Karpas-422 (cell line): ENCODE results near the gene GUCY1A1. TPM values are rescaled to one million over a fixed set of nuclear protein-coding genes. Genes with fewer than 3 reads are reported as not detected.

ENCODE experiments used
- DNase-seq: peaks from one replicate; pipeline ENCODE4 v3.0.0-alpha.2; 2015
- H2AFZ ChIP-seq: fragments of 200-600 bp; sonication (generic); 2 replicates; pipeline ENCODE4 v1.6.1; 2014; ENCODE audit warnings: antibody characterized with exemption, low read length, mixed read lengths
- H3K27ac ChIP-seq: fragments of 200-600 bp; sonication (generic); 2 replicates; pipeline ENCODE4 v1.5.1; 2014; ENCODE audit warnings: mild to moderate bottlenecking, low read length, moderate library complexity
- H3K27me3 ChIP-seq: fragments of 200-600 bp; sonication (generic); 2 replicates; pipeline ENCODE4 v1.6.1; 2014; ENCODE audit warnings: low read length, mixed read lengths
- H3K36me3 ChIP-seq: fragments of 200-600 bp; sonication (generic); 2 replicates; pipeline ENCODE4 v1.6.1; 2014; ENCODE audit warnings: low read length, mixed read lengths; ENCODE audit not compliant: insufficient read depth
- H3K4me1 ChIP-seq: fragments of 200-600 bp; sonication (generic); 2 replicates; pipeline ENCODE4 v1.6.1; 2014; ENCODE audit warnings: mild to moderate bottlenecking, low read length, mixed read lengths
- H3K4me2 ChIP-seq: fragments of 200-600 bp; sonication (generic); 2 replicates; pipeline ENCODE4 v1.6.1; 2014; ENCODE audit warnings: low read length, low read depth, mild to moderate bottlenecking; ENCODE audit not compliant: poor library complexity, severe bottlenecking
- H3K4me3 ChIP-seq: fragments of 200-600 bp; sonication (generic); 2 replicates; pipeline ENCODE4 v1.5.1; 2014; ENCODE audit warnings: mild to moderate bottlenecking, antibody characterized with exemption, low read length, mixed read lengths
- H3K79me2 ChIP-seq: fragments of 200-600 bp; sonication (generic); 2 replicates; pipeline ENCODE4 v1.6.1; 2014; ENCODE audit warnings: mild to moderate bottlenecking, low read length, mixed read lengths
- H3K9ac ChIP-seq: fragments of 200-600 bp; sonication (generic); 2 replicates; pipeline ENCODE4 v1.6.0; 2014; ENCODE audit warnings: low read length
- H3K9me2 ChIP-seq: fragments of 200-600 bp; sonication (generic), shearing (Covaris generic); replicated peaks from 2 replicates; pipeline ENCODE4 v1.6.0; 2014; ENCODE audit warnings: mild to moderate bottlenecking, low read length, moderate library complexity; ENCODE audit not compliant: insufficient read depth
- H3K9me3 ChIP-seq: fragments of 300-700, 200-600 bp; sonication (generic); 2 replicates; pipeline ENCODE4 v1.6.1; 2014; ENCODE audit warnings: low read length, mixed read lengths
- H4K20me1 ChIP-seq: fragments of 200-600 bp; sonication (generic); 2 replicates; pipeline ENCODE4 v1.6.1; 2014; ENCODE audit warnings: mild to moderate bottlenecking, antibody characterized with exemption, low read length, low read depth; ENCODE audit not compliant: insufficient read depth
- total RNA-seq: library from RNA; depleted of rRNA; stranded (reverse); fragments of >200 nt; shearing (Covaris generic); gene quantifications from 2 replicates; pipeline ENCODE4 v1.2.3, GENCODE V29; 2014; ENCODE audit warnings: low replicate concordance; rRNA removed

GUCY1A1 gene, protein sequence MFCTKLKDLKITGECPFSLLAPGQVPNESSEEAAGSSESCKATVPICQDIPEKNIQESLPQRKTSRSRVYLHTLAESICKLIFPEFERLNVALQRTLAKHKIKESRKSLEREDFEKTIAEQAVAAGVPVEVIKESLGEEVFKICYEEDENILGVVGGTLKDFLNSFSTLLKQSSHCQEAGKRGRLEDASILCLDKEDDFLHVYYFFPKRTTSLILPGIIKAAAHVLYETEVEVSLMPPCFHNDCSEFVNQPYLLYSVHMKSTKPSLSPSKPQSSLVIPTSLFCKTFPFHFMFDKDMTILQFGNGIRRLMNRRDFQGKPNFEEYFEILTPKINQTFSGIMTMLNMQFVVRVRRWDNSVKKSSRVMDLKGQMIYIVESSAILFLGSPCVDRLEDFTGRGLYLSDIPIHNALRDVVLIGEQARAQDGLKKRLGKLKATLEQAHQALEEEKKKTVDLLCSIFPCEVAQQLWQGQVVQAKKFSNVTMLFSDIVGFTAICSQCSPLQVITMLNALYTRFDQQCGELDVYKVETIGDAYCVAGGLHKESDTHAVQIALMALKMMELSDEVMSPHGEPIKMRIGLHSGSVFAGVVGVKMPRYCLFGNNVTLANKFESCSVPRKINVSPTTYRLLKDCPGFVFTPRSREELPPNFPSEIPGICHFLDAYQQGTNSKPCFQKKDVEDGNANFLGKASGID
- total RNA-seq = 3.0 and 6.1 TPM in 2 replicates

DNA sequence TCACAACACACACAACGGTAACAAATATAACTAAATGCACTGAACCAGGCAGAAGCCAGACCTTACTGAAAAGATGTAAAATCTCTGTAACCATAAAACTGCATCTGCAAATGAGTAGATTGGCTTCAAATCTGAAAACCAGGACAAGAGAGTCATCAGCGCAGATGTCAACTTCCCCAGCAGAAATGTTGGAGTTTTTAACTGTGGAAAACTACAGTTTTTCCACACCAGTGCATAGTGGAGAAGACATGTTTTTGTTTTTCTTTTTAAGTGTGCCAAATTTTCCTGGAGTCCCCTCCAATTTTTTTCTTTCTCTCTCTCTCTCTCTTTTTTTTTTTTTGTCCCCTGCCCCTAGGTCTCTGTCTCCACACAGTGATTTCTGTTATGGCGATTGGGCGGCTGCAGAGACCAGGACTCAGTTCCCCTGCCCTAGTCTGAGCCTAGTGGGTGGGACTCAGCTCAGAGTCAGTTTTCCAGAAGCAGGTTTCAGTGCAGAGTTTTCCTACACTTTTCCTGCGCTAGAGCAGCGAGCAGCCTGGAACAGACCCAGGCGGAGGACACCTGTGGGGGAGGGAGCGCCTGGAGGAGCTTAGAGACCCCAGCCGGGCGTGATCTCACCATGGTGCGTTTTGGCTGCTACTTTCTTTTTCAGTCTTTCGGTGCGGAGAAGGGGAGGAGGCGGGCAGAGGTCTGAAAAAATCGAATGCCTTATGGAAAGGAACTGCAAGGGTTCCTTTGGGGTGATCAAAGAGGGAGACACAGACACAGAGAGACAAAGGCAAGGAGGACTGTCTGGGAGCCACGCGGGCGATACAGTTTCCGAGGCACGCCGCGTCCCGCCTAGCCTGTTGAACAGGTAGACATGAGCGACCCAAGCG, at the start of gene GUCY1A1:
TSS of gene GUCY1A1 (plus strand) at position 505 of the 878 bp plus-strand sequence. CDS start 30,020 bp downstream, outside the sequence.
- H3K27me3 ChIP-seq = no peaks in the 10 kb centered on the region
- no peaks in the 10 kb centered on the region for H4K20me1 ChIP-seq
- H3K9ac ChIP-seq = peak within 1 kb of the TSS; percentile 35
- H3K4me2 ChIP-seq = peak within 1 kb of the TSS; percentile 34
- no peak for DNase-seq
- peak within 1 kb of the TSS; percentile 36 for H2AFZ ChIP-seq
- no peaks in the 10 kb centered on the region for H3K9me3 ChIP-seq
- H3K79me2 ChIP-seq = no peaks in the 10 kb centered on the region
- H3K27ac ChIP-seq = peak within 1 kb of the TSS; percentile 81
- peaks cover 48% of the 10 kb centered on the region for H3K4me1 ChIP-seq
- H3K9me2 ChIP-seq = no peaks in the 10 kb centered on the region
- H3K4me3 ChIP-seq = peak within 1 kb of the TSS; percentile 10; the same call in 1 of the 2 replicates
- peaks cover 3% of the 10 kb centered on the region; the same call in 1 of the 2 replicates for H3K36me3 ChIP-seq

DNA sequence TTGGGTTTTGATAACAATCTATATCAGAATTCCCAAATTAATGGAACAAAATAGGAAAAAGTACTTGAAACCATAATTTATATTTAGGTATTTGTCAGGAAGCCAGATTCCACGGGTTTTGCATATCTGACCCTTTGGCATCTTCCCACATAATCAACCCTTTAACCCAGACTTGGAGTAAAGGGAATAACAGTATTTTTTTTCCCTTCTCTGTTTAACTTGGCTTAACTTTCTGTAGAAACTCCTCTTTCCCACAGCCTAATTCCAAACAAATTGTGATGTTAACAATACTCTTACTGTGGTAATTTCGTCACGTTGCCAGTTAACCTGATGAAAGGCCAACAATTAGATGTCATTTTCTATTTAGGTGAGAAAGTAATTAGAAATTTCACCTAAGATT, 49.4 kb upstream of the GUCY1A1 start:
- H3K4me1 ChIP-seq = peaks cover 66% of the 10 kb centered on the region
- no peak overlapping the region for H3K4me3 ChIP-seq
- H3K4me2 ChIP-seq = no peak overlapping the region
- DNase-seq = no peak
- H3K9ac ChIP-seq = no peak overlapping the region
- H3K79me2 ChIP-seq = no peaks in the 10 kb centered on the region
- no peaks in the 10 kb centered on the region for H3K9me3 ChIP-seq
- H3K27ac ChIP-seq = no peak overlapping the region
- no peaks in the 10 kb centered on the region for H4K20me1 ChIP-seq
- no peaks in the 10 kb centered on the region for H3K27me3 ChIP-seq
- peak overlapping the region; percentile 41; the same call in 1 of the 2 replicates for H2AFZ ChIP-seq
- no peaks in the 10 kb centered on the region for H3K9me2 ChIP-seq
- no peaks in the 10 kb centered on the region for H3K36me3 ChIP-seq

DNA sequence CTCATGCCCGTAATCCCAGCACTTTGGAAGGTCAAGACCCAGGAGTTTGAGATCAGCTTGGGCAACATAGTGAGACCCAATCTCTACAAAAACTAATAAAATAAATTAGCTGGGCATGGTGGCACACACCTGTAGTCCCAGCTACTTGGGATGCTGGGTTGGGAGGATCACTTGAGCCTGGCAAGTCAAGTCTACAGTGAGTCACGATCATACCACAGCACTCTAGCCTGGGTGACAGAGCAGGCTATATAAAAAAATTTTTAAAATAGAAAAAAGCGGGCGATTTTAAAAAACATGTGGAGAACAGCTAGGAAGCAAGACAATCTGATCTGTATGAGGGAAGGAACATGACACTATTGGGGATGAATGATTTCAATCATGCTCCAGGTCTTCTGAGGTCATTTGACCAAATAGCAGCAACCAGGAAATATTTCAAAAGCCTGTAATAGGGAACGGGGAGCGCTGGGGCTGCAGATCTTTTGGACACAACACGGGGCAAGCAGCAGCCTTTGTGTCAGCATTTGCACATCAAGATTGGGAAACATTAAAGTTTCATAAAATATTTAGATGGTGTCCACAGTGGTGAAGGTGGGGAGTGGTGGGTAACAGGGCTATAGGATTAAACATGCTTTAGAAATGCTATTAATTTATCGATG, 48.3 kb upstream of the GUCY1A1 start:
- H3K9ac ChIP-seq = no peak overlapping the region
- no peak overlapping the region for H3K4me2 ChIP-seq
- H3K4me3 ChIP-seq = no peak overlapping the region
- H3K79me2 ChIP-seq = no peaks in the 10 kb centered on the region
- no peaks in the 10 kb centered on the region for H3K9me2 ChIP-seq
- H3K27ac ChIP-seq = no peak overlapping the region
- H3K27me3 ChIP-seq = no peaks in the 10 kb centered on the region
- H3K36me3 ChIP-seq = no peaks in the 10 kb centered on the region
- no peaks in the 10 kb centered on the region for H3K9me3 ChIP-seq
- H2AFZ ChIP-seq = 0 out of 2 replicates have a peak overlapping the region, but pooled peaks have one; percentile 41
- peaks cover 60% of the 10 kb centered on the region for H3K4me1 ChIP-seq
- DNase-seq = no peak
- no peaks in the 10 kb centered on the region for H4K20me1 ChIP-seq

DNA sequence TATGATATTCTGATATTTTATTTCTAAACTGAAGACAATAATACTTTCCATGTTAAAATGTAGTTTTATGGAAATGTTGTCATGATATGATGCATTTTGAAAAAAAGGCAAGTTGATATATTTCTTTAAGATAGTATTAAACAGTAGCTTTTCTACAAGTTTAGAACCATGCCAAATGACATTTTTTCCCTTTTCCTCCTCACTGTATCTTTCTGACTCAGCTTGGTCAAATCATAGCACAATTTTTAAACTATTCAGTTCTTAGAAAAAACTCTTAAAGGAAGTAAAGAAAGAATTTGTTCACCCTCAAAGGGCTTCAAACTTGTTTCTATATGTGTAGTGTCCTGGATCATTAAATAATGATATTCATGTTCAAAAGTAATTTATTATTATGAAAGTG, 46.0 kb upstream of the GUCY1A1 start:
- no peak for DNase-seq
- Histone ChIP-seq H3K4me1 (peaks cover 60% of the 10 kb centered on the region), H3K27ac (no peak overlapping the region), H3K4me2 (no peak overlapping the region), H3K27me3 (no peaks in the 10 kb centered on the region), H3K9ac (no peak overlapping the region), H3K9me2 (no peaks in the 10 kb centered on the region), H3K36me3 (no peaks in the 10 kb centered on the region), H3K4me3 (no peak overlapping the region), H4K20me1 (no peaks in the 10 kb centered on the region), H2AFZ (no peak overlapping the region), H3K79me2 (no peaks in the 10 kb centered on the region), H3K9me3 (no peaks in the 10 kb centered on the region)

DNA sequence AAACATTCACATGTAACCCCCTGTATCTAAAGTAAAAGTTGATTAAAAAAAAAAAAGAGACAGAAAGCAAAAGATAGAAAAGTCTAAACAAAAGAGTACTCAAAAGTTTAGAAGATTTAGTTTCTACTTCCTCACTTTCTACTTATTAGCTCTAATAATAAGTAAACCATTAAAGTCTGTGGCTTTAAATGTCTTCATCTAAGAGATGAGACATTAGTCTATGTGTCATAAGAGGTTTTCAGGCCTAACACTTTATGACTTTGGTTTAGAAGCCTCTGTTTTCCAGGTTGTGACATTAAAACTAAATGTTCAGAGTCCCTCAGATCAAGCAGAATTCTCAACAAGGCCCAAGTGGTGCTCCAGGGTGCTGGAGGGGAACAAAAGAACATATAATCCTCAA, 42.2 kb upstream of the GUCY1A1 start:
- Histone ChIP-seq H3K9me2 (no peaks in the 10 kb centered on the region), H3K79me2 (no peaks in the 10 kb centered on the region), H3K36me3 (no peaks in the 10 kb centered on the region), H3K27ac (no peak overlapping the region; the same call in 1 of the 2 replicates), H3K9ac (no peak overlapping the region), H3K27me3 (no peaks in the 10 kb centered on the region), H3K4me1 (peaks cover 52% of the 10 kb centered on the region), H3K4me3 (no peak overlapping the region), H2AFZ (peak overlapping the region; percentile 38), H3K9me3 (no peaks in the 10 kb centered on the region), H3K4me2 (no peak overlapping the region), H4K20me1 (no peaks in the 10 kb centered on the region)
- no peak for DNase-seq

DNA sequence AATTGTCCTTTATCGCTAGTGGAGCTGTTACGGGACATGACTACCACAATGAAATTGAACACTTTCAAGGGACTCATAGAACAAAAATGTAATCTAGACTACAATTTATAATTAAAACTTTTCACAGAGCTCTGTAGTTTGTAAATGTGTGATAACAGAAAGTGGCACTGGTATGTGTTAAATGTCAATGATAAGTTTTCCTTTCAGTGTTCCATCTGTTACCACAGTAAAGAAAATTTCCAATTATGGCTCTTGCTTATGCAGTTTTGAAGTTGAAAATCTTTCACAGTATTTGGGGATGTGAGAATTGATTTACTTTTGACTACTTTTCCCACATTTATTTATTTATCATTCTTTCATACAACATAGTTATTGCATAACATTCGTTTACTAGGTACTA, 40.1 kb upstream of the GUCY1A1 start:
- Histone ChIP-seq H3K4me2 (no peak overlapping the region), H3K9ac (no peak overlapping the region), H4K20me1 (no peaks in the 10 kb centered on the region), H3K36me3 (no peaks in the 10 kb centered on the region), H2AFZ (peak overlapping the region; percentile 4; the same call in 1 of the 2 replicates), H3K4me3 (no peak overlapping the region), H3K9me2 (no peaks in the 10 kb centered on the region), H3K9me3 (no peaks in the 10 kb centered on the region), H3K79me2 (no peaks in the 10 kb centered on the region), H3K27ac (no peak overlapping the region), H3K27me3 (no peaks in the 10 kb centered on the region), H3K4me1 (peaks cover 49% of the 10 kb centered on the region)
- DNase-seq = no peak

DNA sequence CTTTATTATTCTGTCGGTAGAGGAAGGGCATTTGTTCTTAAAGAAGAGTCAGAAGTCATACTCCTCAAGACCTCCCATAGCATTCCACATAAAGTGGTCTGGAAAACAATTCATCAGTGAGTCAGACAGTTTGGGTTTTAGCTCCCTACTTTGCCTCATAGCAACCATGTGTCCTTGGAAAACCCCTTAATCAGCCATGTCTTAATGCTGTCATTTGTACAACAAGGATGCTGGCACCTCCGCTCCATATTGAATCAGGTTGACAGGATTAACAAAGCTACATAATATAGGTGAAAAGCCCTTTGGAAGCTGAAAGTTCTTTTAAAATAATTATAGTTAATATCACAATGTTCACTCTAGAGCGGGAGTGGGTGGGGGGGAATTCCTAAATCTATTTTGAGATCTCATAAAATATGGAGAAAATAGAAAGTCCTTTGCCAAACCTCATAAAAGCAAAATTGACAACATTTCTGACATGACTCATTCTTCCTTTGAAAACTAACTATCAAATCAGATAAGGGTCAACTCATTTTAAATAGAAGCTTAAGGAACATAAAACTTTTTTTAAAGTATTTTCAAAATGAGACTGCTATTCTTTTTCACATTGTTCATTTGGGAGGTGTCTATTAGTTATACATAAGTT, 37.3 kb upstream of the GUCY1A1 start:
- H3K4me3 ChIP-seq = no peak overlapping the region
- peak overlapping the region; percentile 59 for H2AFZ ChIP-seq
- no peaks in the 10 kb centered on the region for H4K20me1 ChIP-seq
- no peaks in the 10 kb centered on the region for H3K79me2 ChIP-seq
- no peak overlapping the region for H3K9ac ChIP-seq
- H3K4me2 ChIP-seq = no peak overlapping the region
- H3K9me2 ChIP-seq = no peaks in the 10 kb centered on the region
- H3K27ac ChIP-seq = no peak overlapping the region
- H3K4me1 ChIP-seq = peaks cover 45% of the 10 kb centered on the region
- no peaks in the 10 kb centered on the region for H3K9me3 ChIP-seq
- no peak for DNase-seq
- H3K27me3 ChIP-seq = no peaks in the 10 kb centered on the region
- no peaks in the 10 kb centered on the region for H3K36me3 ChIP-seq
